Smooth muscle cell of the brain vasculature (primary cell): ENCODE data around the gene MAST4.

Experiments
- DNase-seq: peaks from one replicate; pipeline ENCODE4 v3.0.0-alpha.2; 2012; ENCODE audit warnings: low read depth, low spot score

MAST4 gene

DNA sequence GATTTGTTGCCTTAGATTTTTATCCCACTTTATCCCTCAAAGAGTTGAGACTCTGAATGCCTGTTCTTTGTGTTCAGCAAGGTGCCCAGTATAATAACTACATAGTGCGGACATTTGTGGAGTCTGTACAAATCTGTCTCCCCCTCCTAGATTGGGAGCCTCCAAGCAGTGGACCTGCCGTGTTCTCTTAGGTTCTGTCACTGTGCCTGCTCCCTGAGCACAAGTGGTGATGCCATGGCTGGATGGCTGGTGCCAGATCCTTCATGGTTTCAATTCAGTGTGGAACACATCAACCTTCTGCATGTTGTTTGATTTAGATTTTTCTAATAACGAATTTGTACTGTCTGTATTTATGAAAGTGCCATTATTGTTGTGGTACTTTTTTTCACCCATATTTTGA lies 307.5 kb downstream of the MAST4 start:
- DNase-seq: no peak

DNA sequence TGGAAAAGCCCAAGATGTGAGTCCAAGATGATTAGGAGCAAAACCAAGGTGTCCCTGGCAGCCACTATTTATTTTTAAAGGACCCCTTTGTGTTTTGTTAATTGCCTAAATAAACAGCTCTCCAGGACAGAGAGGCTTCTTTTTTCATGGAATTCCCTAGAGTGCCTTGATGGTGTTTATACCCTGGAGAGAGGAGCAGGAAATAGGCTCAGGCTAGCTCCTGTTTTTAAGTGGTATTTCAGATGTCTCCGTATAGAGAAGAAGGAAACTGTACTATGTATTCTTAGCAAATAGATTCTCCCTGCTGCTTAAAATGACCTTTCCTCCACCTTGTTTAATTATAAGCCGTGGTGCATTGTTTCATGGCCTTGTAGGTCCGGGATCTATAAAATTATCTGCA lies 308.0 kb downstream of the MAST4 start:
- no peak for DNase-seq

DNA sequence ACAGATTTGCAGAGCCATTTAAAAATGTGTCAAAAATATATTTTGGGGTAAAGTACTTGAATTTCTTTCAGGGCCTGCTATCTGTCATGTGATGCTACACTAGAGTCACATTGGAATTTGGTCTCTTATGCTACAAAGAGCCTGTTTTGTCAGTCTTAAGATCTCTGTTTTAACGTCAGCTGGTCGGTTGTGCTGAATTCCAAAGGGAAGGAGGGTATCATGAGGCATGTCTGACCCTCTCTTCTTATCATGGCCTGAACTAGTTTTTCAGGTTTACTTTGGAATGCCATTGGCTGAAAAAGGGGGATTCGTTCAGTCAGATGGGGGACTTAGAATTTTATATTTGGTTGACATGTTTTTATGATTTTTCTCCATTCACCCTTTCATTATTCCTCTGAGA lies 309.8 kb downstream of the MAST4 start:
- no peak for DNase-seq

DNA sequence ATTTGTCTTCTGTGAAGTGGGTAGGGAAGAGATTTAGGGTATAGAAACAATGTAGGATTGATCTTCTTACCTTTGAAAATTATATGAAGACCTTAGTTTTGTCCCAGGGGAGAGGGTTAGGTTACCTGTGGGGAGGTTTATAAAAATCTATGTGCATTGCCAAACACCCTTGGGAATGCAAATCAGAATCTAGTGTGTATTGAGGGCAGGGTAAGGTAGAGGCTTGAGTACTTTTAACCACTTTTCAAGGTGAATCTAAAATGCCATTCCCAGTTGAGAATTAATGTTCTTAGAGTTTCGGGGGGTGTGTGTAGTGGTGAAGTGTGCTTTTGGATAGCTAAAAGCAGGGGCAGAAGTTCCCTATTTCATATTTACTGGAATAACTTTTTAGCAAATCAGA lies 312.0 kb downstream of the MAST4 start:
- DNase-seq: no peak

DNA sequence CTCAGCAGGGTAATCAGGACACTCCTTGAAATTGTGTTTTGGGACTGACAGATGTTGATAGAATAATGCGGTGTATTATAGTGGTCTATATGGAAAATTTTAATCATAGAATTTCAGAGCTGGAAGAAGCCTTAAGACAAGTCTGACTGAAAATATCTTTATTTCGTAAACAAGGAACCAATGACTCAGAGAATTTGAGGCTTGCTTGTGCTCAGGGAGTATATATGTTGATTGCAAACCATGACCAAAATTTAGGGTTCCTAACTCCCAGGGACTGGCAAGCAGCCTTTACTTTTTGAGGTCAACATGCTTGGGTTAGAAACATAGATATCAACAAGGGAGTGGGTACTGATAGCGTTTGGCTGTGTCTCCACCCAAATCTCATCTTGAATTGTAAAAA lies 313.2 kb downstream of the MAST4 start:
- DNase-seq: no peak

DNA sequence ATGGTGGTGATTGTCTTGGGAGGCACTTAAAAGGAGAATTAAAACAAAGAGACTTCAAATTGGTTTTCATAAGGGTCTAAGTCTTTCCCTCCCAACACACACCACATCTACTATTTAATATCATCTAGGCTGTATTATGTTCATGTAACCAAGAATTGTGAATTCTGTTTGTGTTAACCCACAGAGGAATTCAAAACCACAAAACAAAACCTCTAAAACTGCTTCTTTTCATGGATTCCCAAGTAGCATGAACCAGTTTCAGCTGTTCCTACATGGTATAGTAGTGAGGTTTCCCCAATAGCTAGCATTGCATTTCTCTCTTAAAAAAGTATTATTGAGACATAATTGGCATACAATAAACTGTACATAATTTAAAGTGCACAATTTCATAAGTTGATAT lies 316.6 kb downstream of the MAST4 start:
- DNase-seq: no peak

DNA sequence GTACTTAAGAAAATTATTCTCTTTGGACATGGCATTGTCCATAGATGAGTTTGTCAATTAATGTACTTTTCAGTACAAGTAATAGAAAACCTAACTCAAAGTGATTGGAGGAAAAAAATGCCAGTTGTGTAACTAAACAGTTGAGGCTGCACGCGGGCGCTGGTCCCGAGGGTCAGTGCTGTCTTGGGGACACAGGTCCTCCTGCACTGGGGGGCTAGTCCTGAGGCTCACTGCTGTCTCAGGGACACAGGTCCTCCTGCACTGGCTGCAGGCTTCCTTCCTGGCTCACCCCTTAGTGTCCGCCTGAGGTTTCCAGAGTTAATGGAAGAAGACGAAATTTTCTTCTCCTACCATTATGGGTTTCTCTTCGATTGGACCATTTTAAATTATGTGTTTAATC lies 319.3 kb downstream of the MAST4 start:
- no peak for DNase-seq

DNA sequence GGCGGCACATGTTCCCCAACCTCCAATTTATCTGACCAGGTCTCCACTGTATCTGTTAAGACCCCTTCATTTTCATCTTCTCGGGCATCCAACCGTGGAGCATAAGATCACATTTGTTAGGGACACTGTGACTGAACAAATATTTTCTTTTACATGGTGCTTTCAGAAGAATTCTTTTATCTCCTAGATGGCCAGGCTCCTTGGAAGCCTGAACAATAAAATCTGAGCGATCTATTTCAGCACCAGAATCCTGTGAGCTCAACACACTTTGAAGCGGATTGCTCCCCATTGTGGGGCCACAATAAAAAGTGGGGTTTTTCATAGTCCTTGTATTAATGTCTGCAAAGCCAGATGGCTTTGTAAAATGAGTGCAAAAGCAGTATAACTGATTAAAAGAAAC lies 326.7 kb downstream of the MAST4 start:
- DNase-seq: no peak

DNA sequence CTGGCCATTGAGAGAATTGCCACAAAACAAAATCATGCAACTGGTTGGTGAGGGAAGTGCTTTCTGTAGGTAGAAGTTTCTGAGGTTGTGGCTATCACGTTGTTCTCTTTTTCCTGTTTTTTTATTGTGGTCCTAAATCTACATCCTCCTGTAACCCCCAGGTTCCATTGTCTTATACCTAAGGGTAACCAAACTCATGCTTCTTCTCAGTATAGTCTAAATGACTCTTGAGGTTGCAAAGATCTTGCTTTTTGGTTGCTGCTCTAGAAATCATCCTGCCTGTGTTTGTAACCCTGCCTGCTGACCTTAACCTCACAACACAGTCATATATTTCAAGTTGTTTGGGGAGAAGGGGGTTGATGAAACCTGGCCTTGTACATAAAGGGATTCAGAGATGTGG lies 327.3 kb downstream of the MAST4 start:
- no peak for DNase-seq

DNA sequence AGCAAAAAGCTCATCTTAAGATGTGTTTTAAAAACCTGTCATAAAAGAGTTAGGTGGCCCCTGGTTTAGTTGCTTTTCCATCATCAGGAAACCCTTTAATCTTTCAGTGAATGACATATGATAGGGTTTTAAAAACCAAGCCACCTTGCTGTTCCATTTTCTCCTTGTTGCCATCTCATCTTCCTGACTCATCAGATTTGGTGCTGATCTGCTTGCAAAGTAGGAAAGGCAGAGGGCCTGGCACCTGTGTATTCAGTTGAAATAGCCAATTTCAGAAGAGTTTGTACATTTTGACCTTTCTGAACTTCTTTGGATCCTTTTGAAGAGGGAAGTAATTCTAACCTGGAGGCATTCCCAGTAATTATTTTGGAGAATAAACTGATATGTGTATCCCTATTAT lies 327.7 kb downstream of the MAST4 start:
- DNase-seq: no peak

DNA sequence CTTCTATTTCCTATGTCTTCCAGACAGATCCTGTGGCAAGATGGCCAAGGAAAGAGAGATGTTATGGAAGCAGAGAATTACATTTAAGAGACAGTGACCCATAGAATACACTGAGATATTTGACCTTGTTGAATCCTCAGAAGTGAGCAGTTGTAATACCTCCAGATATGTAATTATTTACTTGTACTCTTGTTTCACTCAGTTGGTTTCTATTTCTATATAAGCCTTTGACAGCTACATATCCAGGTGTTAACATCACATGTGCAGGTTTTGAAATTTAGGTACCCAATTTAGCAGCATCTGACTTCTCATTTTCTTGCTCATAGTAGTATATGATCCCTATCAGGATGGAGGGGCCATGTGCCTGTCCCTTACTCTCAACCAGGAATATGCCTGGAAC lies 330.9 kb downstream of the MAST4 start:
- DNase-seq: no peak

DNA sequence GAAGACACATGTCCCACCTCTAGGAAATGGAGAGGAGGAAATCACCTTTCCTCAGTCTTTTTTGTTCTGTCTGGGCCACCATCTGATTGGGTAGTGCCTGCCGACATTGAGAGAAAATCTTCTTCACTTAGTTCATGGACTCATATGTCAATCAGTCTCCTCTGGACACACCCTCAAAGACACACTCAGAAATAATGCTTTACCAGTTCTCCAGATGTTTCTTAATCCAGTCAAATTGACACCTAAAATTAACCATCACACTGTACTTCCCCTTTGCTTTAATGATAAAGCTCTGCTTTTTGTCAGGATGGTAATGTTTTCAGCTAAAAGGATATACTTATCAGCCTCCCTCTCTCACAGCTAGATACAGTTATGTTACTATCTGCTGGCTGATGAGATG lies 333.1 kb downstream of the MAST4 start:
- no peak for DNase-seq

DNA sequence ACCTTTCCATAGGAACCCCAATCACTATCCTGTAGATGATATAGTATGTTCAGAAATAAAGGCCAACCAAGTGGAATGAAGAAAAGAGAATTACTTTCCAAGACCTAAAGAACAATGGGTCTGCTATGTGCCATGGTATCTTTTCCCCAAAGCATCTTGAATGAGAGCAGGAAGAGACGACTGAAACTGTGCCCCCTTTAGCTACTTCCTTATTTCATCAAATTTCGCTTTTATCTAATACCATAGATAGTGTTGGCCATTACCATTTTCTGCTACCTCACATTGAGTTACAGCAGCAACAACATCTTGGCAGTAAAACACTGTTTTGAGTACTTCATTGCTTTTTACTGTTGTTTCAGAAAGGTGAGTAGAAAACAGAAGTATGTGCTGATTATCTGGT lies 333.8 kb downstream of the MAST4 start:
- no peak for DNase-seq

DNA sequence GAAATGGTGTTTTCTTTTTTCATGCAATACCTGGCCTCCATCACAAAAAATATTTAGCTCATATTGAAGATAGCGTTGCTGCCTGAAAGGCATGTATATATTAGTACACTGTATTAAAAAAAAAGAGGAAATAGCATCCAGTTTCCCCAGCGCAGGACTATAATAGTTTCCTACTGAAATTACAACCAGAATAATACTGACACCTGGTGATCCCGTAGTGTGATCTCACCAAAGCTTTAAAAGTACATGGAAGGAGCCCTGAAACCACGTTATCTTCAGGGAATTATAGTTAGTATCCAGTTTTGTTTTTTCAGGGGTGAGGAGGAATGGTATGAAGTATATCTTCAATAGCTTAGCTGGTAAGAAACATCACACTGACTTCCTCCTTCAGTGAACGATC lies 335.5 kb downstream of the MAST4 start:
- DNase-seq: no peak

DNA sequence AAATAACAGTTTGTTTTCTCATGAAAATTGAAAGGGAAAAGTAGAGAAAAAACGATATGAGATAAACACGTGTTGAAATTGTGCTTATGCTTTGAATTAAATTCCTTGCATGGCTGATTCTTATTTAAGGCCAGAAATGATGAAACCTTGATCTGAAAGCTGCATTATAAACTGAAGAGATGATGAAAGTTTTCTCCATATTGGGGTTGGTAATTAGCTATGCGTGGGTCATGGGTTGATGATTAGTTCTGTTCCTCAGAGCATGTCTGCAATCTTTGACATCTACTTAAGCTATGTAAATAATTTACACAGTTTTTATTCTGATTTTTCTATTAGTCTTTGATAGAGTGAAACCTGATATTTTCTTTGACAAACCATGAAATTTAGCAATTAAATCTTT lies 336.3 kb downstream of the MAST4 start:
- no peak for DNase-seq

DNA sequence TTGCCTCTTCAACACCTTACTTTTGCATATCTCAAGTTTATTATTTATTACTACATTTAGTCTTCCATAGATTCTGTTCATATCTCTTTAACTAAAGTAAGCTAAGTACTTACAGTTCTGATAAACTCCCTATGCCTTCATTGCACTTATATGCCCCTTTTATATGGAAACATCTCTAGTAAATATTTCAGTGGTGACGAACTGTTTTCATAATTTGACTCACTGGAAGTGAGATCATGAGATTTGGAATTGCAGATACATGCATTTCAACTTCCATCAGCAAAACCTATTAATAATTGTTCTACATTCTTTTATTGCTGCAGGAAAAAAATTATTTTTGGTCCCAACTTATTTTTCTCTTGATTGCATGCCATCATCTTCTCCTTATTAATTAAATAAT lies 336.9 kb downstream of the MAST4 start:
- no peak for DNase-seq

DNA sequence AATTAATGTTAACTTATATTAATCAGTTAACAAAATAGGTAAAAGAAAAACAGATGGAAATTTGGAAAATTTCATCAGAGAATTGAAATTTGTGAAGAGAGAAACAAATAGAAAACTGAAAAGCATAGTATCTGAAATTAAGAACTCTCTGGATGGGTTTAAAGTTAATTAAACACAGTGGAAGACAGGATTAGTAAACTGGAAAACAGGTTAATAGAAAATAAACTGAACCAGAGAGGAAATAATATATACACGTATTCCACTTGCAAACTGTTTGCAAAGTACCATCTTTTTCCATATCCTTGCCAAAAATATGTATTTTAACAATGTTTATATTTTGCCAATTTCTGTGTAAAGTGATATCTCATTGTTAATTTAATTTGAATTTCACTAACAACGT lies 342.9 kb downstream of the MAST4 start:
- DNase-seq: no peak

DNA sequence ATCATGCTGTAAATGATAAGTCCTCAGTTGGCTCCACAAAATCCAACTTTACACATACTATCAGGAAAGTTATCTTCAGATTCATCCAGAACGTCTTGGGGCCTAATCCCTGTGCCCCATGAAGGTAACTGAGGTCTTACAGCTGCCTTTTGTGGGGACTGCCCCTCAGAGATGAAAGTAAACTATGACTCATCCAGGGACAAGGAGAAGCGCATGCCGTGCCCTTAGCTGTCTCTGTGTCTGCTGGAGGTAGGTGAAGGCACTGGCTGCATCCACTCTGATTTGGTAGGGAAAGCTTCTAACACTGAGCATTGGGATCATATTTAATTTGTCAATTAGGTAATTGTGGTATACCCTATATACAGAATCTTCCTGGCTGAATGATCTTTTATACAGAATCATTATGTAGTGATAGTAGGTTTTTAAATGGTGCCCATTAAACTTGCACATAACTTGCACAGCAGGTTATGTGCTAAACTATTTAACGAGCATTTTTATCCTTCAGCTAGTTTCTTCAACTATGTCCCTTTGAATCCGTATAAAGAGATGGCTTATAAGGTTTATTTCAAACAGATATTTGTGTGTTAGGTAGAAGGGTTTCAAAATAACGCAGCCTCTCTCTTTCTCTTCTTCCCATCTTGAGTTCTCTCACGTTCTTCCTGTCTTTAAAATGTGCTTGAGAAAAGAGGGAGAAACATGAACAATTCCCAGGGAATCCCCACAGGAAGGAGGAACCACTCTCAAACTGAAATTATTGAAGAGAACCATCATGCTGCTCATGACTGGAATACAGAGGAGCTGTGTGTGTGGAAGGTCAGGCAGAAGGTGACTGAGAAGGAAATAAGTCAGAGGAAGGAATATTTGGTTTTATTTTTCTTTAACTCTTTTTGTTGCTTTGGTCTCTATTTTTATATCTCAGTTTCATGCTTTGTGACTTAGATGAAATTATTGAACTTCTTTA lies 349.5 kb downstream of the MAST4 start:
- no peak for DNase-seq

DNA sequence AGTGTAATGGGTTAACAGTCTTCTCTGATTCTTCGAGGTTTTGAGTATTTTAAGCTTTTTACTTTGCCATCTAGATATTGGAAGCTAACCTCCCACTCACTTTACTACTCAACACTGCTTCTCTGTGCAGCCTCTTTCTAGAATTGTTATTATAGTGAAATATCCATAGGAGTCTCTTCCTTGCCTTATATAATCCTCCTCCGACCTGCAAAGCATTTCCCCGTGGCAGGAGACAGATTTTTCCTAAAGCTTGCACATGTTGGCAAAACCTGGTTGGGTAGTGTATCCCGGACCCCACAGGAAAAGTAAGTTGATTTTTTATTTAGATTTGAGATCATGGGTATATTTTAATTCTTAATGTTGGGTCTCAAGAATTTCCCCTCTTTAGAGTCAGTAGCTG lies 351.3 kb downstream of the MAST4 start:
- no peak for DNase-seq

DNA sequence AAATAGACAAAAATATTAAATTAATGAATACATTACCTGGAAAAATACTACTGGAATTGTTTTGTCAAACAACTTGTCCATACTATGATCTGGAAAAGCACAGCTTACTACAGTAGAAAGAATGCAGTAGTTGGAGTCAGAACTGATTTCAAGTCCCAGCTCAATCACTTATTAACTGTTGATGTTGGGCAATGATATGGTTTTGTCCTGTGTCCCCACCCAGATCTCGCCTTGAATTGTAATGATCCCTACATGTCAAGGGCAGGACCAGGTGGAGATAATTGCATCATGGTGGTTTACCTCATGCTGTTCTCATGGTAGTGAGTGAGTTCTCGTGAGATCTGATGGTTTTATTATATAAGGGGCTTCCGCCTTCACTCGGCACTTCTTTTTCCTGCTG lies 352.9 kb downstream of the MAST4 start:
- DNase-seq: no peak

DNA sequence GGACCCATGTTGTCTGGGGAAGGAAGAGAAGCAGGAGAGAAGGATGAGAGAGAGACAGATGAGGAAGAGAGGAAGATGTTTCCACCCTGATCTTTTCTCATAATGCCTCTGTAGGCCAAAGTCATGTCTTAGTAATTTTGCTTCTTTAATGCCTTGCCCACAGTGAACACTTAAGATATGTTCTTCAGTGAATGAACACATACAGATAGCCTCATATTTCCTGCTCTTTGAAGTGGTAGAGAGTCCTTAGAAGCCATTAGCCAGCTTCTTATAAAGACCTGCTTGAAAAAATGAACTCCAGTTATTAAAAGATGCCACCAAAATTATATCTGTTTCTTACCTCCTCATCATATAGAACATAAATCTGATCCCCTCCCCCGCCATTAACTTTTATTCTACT lies 356.0 kb downstream of the MAST4 start:
- no peak for DNase-seq

DNA sequence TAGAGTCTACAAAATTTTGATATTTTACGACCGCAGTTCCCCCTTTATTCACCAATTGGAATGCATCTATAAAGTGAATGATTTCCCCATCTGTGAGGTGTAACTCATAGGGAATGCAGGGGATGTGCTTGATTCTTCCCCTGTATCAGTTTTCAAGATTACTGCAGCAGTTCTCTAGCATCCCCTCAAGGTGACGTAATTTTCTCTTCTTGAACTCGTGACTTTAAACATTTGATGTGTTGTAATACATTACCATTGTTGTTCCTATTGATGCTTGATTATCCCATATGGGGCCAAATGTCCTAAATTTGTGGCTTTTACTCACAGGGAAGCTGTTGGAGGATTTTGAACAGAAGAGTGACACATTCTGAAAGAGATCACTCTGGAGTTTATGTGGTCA lies 360.2 kb downstream of the MAST4 start:
- DNase-seq: no peak

DNA sequence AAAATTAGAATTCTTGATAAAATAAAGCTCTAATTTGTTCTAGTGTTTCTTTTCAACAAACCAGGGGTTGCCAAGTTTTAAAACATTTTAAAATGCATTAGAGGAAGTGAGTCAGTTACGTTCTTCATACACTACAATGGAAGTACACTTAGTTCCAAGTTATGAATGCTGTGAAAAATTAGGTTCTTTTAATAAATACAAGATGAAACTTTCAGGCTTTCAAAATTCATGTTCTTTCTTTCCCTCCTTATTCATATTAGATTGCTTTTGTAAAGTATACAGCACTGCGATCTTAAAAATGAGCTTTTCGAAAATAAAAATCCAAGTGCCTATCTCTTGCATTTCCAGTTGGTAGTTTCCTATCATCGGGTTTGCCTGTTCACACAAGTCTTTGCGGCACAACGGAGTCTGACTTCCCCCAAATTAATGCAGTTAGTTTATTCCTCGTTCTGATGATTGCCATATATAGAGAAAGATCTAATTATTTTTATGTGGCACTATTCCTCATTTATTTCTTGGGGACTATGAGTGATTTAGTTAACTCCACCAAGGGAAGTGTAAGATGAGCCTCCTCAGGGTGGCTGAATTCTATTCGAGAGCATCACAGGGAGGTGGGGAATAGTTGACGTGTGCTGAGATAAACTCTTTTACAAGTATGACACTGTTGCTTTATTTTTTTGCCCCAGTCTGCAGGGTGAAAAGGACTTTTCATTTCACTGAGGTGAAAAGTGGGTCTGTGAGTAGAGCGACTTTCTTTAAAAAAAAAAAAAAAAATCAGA lies 362.2 kb downstream of the MAST4 start:
- DNase-seq: no peak
